Karpas-422 (cell line): ENCODE measurements around the gene ABCA6. TPM values are rescaled to one million over a fixed set of nuclear protein-coding genes. Genes with fewer than 3 reads are reported as not detected.

ENCODE experiments used
- DNase-seq: peaks from one replicate; pipeline ENCODE4 v3.0.0-alpha.2; 2015
- H2AFZ ChIP-seq: fragments of 200-600 bp; sonication (generic); 2 replicates; pipeline ENCODE4 v1.6.1; 2014; ENCODE audit warnings: antibody characterized with exemption, low read length, mixed read lengths
- H3K27ac ChIP-seq: fragments of 200-600 bp; sonication (generic); 2 replicates; pipeline ENCODE4 v1.5.1; 2014; ENCODE audit warnings: mild to moderate bottlenecking, low read length, moderate library complexity
- H3K27me3 ChIP-seq: fragments of 200-600 bp; sonication (generic); 2 replicates; pipeline ENCODE4 v1.6.1; 2014; ENCODE audit warnings: low read length, mixed read lengths
- H3K36me3 ChIP-seq: fragments of 200-600 bp; sonication (generic); 2 replicates; pipeline ENCODE4 v1.6.1; 2014; ENCODE audit warnings: low read length, mixed read lengths; ENCODE audit not compliant: insufficient read depth
- H3K4me1 ChIP-seq: fragments of 200-600 bp; sonication (generic); 2 replicates; pipeline ENCODE4 v1.6.1; 2014; ENCODE audit warnings: mild to moderate bottlenecking, low read length, mixed read lengths
- H3K4me2 ChIP-seq: fragments of 200-600 bp; sonication (generic); 2 replicates; pipeline ENCODE4 v1.6.1; 2014; ENCODE audit warnings: low read length, low read depth, mild to moderate bottlenecking; ENCODE audit not compliant: poor library complexity, severe bottlenecking
- H3K4me3 ChIP-seq: fragments of 200-600 bp; sonication (generic); 2 replicates; pipeline ENCODE4 v1.5.1; 2014; ENCODE audit warnings: mild to moderate bottlenecking, antibody characterized with exemption, low read length, mixed read lengths
- H3K79me2 ChIP-seq: fragments of 200-600 bp; sonication (generic); 2 replicates; pipeline ENCODE4 v1.6.1; 2014; ENCODE audit warnings: mild to moderate bottlenecking, low read length, mixed read lengths
- H3K9ac ChIP-seq: fragments of 200-600 bp; sonication (generic); 2 replicates; pipeline ENCODE4 v1.6.0; 2014; ENCODE audit warnings: low read length
- H3K9me2 ChIP-seq: fragments of 200-600 bp; sonication (generic), shearing (Covaris generic); replicated peaks from 2 replicates; pipeline ENCODE4 v1.6.0; 2014; ENCODE audit warnings: mild to moderate bottlenecking, low read length, moderate library complexity; ENCODE audit not compliant: insufficient read depth
- H3K9me3 ChIP-seq: fragments of 300-700, 200-600 bp; sonication (generic); 2 replicates; pipeline ENCODE4 v1.6.1; 2014; ENCODE audit warnings: low read length, mixed read lengths
- H4K20me1 ChIP-seq: fragments of 200-600 bp; sonication (generic); 2 replicates; pipeline ENCODE4 v1.6.1; 2014; ENCODE audit warnings: mild to moderate bottlenecking, antibody characterized with exemption, low read length, low read depth; ENCODE audit not compliant: insufficient read depth
- small RNA-seq: library from RNA; depleted of rRNA; stranded (forward); fragments of <200 nt; gene quantifications from one replicate; pipeline ENCODE3, GENCODE V24; 2014
- total RNA-seq: library from RNA; depleted of rRNA; stranded (reverse); fragments of >200 nt; shearing (Covaris generic); gene quantifications from 2 replicates; pipeline ENCODE4 v1.2.3, GENCODE V29; 2014; ENCODE audit warnings: low replicate concordance; rRNA removed

ABCA6 gene
- total RNA-seq, 1 experiment from 2014 or later: not detected

- Histone ChIP-seq H3K9ac (no peak overlapping the region), H2AFZ (no peak overlapping the region), H3K4me2 (no peak overlapping the region), H3K9me2 (no peaks in the 10 kb centered on the region), H3K9me3 (no peaks in the 10 kb centered on the region), H4K20me1 (no peaks in the 10 kb centered on the region), H3K79me2 (no peaks in the 10 kb centered on the region), H3K27me3 (no peaks in the 10 kb centered on the region), H3K36me3 (no peaks in the 10 kb centered on the region), H3K4me3 (no peak overlapping the region), H3K27ac (no peak overlapping the region), H3K4me1 (no peaks in the 10 kb centered on the region)
- no peak for DNase-seq
Measured at GRCh38 chr17:69043098-69043734, 98.5 kb downstream of the ABCA6 start.

GRCh38 chr17:69042308-69042707 lies 99.4 kb downstream of the ABCA6 start:
- H3K36me3 ChIP-seq: no peaks in the 10 kb centered on the region
- DNase-seq: peak; percentile 14
- no peaks in the 10 kb centered on the region for H3K4me1 ChIP-seq
- H3K9me3 ChIP-seq: no peaks in the 10 kb centered on the region
- no peak overlapping the region for H3K4me2 ChIP-seq
- no peak overlapping the region for H3K9ac ChIP-seq
- no peaks in the 10 kb centered on the region for H3K9me2 ChIP-seq
- no peaks in the 10 kb centered on the region for H3K79me2 ChIP-seq
- no peak overlapping the region for H3K4me3 ChIP-seq
- no peak overlapping the region for H2AFZ ChIP-seq
- no peak overlapping the region for H3K27ac ChIP-seq
- no peaks in the 10 kb centered on the region for H4K20me1 ChIP-seq
- no peaks in the 10 kb centered on the region for H3K27me3 ChIP-seq

GRCh38 chr17:69031839-69032238 lies 109.9 kb downstream of the ABCA6 start:
- Histone ChIP-seq H3K36me3 (no peaks in the 10 kb centered on the region), H3K4me2 (no peak overlapping the region), H3K4me1 (no peaks in the 10 kb centered on the region), H3K79me2 (no peaks in the 10 kb centered on the region), H3K27me3 (no peaks in the 10 kb centered on the region), H3K9me2 (no peaks in the 10 kb centered on the region), H3K27ac (no peak overlapping the region), H2AFZ (no peak overlapping the region), H3K9ac (no peak overlapping the region), H4K20me1 (no peaks in the 10 kb centered on the region), H3K4me3 (no peak overlapping the region), H3K9me3 (no peaks in the 10 kb centered on the region)
- DNase-seq: no peak

- H3K9me3 ChIP-seq: no peaks in the 10 kb centered on the region
- no peak overlapping the region for H3K27ac ChIP-seq
- H3K27me3 ChIP-seq: no peaks in the 10 kb centered on the region
- H3K9me2 ChIP-seq: no peaks in the 10 kb centered on the region
- H3K4me3 ChIP-seq: no peak overlapping the region
- no peak overlapping the region for H2AFZ ChIP-seq
- DNase-seq: no peak
- no peaks in the 10 kb centered on the region for H4K20me1 ChIP-seq
- H3K79me2 ChIP-seq: no peaks in the 10 kb centered on the region
- H3K9ac ChIP-seq: no peak overlapping the region
- no peaks in the 10 kb centered on the region for H3K4me1 ChIP-seq
- no peak overlapping the region for H3K4me2 ChIP-seq
- H3K36me3 ChIP-seq: no peaks in the 10 kb centered on the region
Measured at GRCh38 chr17:69030169-69030568, 111.5 kb downstream of the ABCA6 start.

Small RNA genes within 50 kb of the gene (small RNA-seq; reads per million reads assigned to genes)
- not detected for gene MIR4524B

Other genes with a start within 250 kb of the ABCA6 start
- gene ABCA8, start 186.5 kb downstream of the ABCA6 start, total RNA-seq: not detected in 2 replicates
- gene ABCA9, start 81.0 kb downstream of the ABCA6 start, total RNA-seq: not detected in 2 replicates
- 0.87 and 2.2 TPM in 2 replicates for gene ABCA10, start 86.9 kb upstream of the ABCA6 start, total RNA-seq
- gene ABCA5, start 185.2 kb upstream of the ABCA6 start, total RNA-seq: 9.8 and 19.4 TPM in 2 replicates